Measurements from ENCODE around the gene ZNF775. TPM values are rescaled to one million over a fixed set of nuclear protein-coding genes. Genes with fewer than 3 reads are reported as not detected.

ZNF775 gene
- total and polyA plus RNA-seq, 12 donors: 1.9 to 4.7 (median 2.9) TPM

GRCh38 chr7:150430465-150431085 lies 51.4 kb downstream of the ZNF775 start:
- TF ChIP-seq CTCF (IDR thresholded peaks at IDR 0.05): no peak
- peaks cover 0 to 21% (median 4%) of the 10 kb centered on the region in 7 donors for H3K27me3 ChIP-seq
- WGBS, 2 donors: 87 to 88% methylated on average over 14 of the region's 14 CpGs
- no peak for ATAC-seq
- H3K36me3 ChIP-seq: no peaks in the 10 kb centered on the region
- H3K27ac ChIP-seq: no peak overlapping the region
- H3K4me1 ChIP-seq: peaks cover 0 to 33% (median 3%) of the 10 kb centered on the region in 9 donors
- H3K4me3 ChIP-seq: no peak overlapping the region
- intact Hi-C loops (cut with DNase I): loop anchor here in 1 of 10 donors (10.0 kb wide), 1 partner anchor 574 kb away; no protein-coding TSS in a partner anchor
- DNase-seq: no peak
- H3K9me3 ChIP-seq: no peaks in the 10 kb centered on the region

GRCh38 chr7:150431839-150432658 lies 52.9 kb downstream of the ZNF775 start:
- Histone ChIP-seq H3K4me3 (no peak overlapping the region), H3K27me3 (peaks cover 0 to 21% (median 4%) of the 10 kb centered on the region in 7 donors), H3K4me1 (peaks cover 0 to 38% (median 3%) of the 10 kb centered on the region in 9 donors), H3K9me3 (no peaks in the 10 kb centered on the region), H3K36me3 (no peaks in the 10 kb centered on the region), H3K27ac (no peak overlapping the region)
- no peak for ATAC-seq
- WGBS, 2 donors: 89 to 94% methylated on average over 7 of the region's 7 CpGs
- no peak for TF ChIP-seq CTCF (IDR thresholded peaks at IDR 0.05)
- intact Hi-C loops (cut with DNase I): loop anchor here in 1 of 10 donors (10.0 kb wide), 1 partner anchor 573 kb away; no protein-coding TSS in a partner anchor
- DNase-seq: no peak

GRCh38 chr7:150432915-150433892 lies 54.1 kb downstream of the ZNF775 start:
- no peaks in the 10 kb centered on the region for H3K9me3 ChIP-seq
- ATAC-seq: peak in 7 of 8 donors; percentile 26 to 54 (median 39)
- no peak overlapping the region for H3K4me3 ChIP-seq
- peaks cover 0 to 38% (median 3%) of the 10 kb centered on the region in 9 donors for H3K4me1 ChIP-seq
- TF ChIP-seq CTCF (IDR thresholded peaks at IDR 0.05): no peak
- H3K27ac ChIP-seq: no peak overlapping the region
- intact Hi-C loops (cut with DNase I): loop anchor here in 1 of 10 donors (10.0 kb wide), 1 partner anchor 572 kb away; no protein-coding TSS in a partner anchor
- no peaks in the 10 kb centered on the region for H3K36me3 ChIP-seq
- WGBS, 2 donors: 65 to 67% methylated on average over 14 of the region's 14 CpGs
- peaks cover 0 to 21% (median 4%) of the 10 kb centered on the region in 7 donors for H3K27me3 ChIP-seq
- DNase-seq: no peak
